Lower leg skin (tissue), 3 donors: ENCODE measurements around the gene ATF7.

Experiments
- CTCF ChIP-seq, 3 donors: fragments of 450-650 bp; IDR thresholded peaks; one replicate each; pipeline ENCODE4 v1.5.1; 2016; ENCODE audit warnings: antibody characterized with exemption in 3 of 3, mild to moderate bottlenecking in 3 of 3, moderate library complexity in 2 of 3
- POLR2A ChIP-seq, 2 donors: fragments of 450-650 bp; IDR thresholded peaks; one replicate each; pipeline ENCODE4 v1.6.1; 2016 to 2017; ENCODE audit warnings: antibody characterized with exemption in 2 of 2, mild to moderate bottlenecking in 1 of 2, moderate library complexity in 1 of 2

GRCh38 chr12:53594897-53595615 is 31.1 kb downstream of the ATF7 start:
- no peak for TF ChIP-seq CTCF (IDR thresholded peaks at IDR 0.05)
- no peak for TF ChIP-seq POLR2A (IDR thresholded peaks at IDR 0.05)
